ENCODE results near the gene CARS2.

Gene CARS2

GRCh38 chr13:110641055-110642015 lies 64.6 kb downstream of the CARS2 start:
- Histone ChIP-seq H3K27ac (ENCODE audit: low read length) (no peak overlapping the region), H3K36me3 (ENCODE audit: control insufficient read depth in 1 of 2, insufficient read depth in 2 of 2, low read length in 2 of 2) (peaks cover 42 to 74% of the 10 kb centered on the region in 2 donors), H3K9me3 (ENCODE audit: control insufficient read depth in 1 of 2, low read length in 2 of 2) (no peaks in the 10 kb centered on the region)

GRCh38 chr13:110640591-110641029 lies 65.3 kb downstream of the CARS2 start:
- Histone ChIP-seq H3K27ac (ENCODE audit: low read length) (no peak overlapping the region), H3K36me3 (ENCODE audit: control insufficient read depth in 1 of 2, insufficient read depth in 2 of 2, low read length in 2 of 2) (peaks cover 50 to 82% of the 10 kb centered on the region in 2 donors), H3K4me1 (ENCODE audit: control insufficient read depth in 1 of 2, insufficient read depth in 2 of 2, low read length in 2 of 2) (peaks cover 0 to 28% of the 10 kb centered on the region in 2 donors), H3K9me3 (ENCODE audit: control insufficient read depth in 1 of 2, low read length in 2 of 2) (no peaks in the 10 kb centered on the region), H3K27me3 (ENCODE audit: low read depth, low read length) (no peaks in the 10 kb centered on the region), H3K4me3 (ENCODE audit: low read depth in 1 of 2, low read length in 2 of 2) (no peak overlapping the region)

More at GRCh38 chr13:110641055-110642015, 64.6 kb downstream of the CARS2 start:
- H3K4me3 ChIP-seq (ENCODE audit: low read depth in 1 of 2, low read length in 2 of 2): no peak overlapping the region
- H3K27me3 ChIP-seq (ENCODE audit: low read depth, low read length): no peaks in the 10 kb centered on the region
- peaks cover 0 to 28% of the 10 kb centered on the region in 2 donors for H3K4me1 ChIP-seq (ENCODE audit: control insufficient read depth in 1 of 2, insufficient read depth in 2 of 2, low read length in 2 of 2)

- no peak overlapping the region for H3K27ac ChIP-seq (ENCODE audit: low read length)
- H3K4me3 ChIP-seq (ENCODE audit: low read depth in 1 of 2, low read length in 2 of 2): no peak overlapping the region
- no peaks in the 10 kb centered on the region for H3K27me3 ChIP-seq (ENCODE audit: low read depth, low read length)
- peaks cover 0 to 22% of the 10 kb centered on the region in 2 donors for H3K4me1 ChIP-seq (ENCODE audit: control insufficient read depth in 1 of 2, insufficient read depth in 2 of 2, low read length in 2 of 2)
- peaks cover 56 to 88% of the 10 kb centered on the region in 2 donors for H3K36me3 ChIP-seq (ENCODE audit: control insufficient read depth in 1 of 2, insufficient read depth in 2 of 2, low read length in 2 of 2)
- no peaks in the 10 kb centered on the region for H3K9me3 ChIP-seq (ENCODE audit: control insufficient read depth in 1 of 2, low read length in 2 of 2)
Observed at GRCh38 chr13:110639935-110640334, 66.0 kb downstream of the CARS2 start.

GRCh38 chr13:110638814-110639806 lies 66.8 kb downstream of the CARS2 start:
- Histone ChIP-seq H3K4me1 (ENCODE audit: control insufficient read depth in 1 of 2, insufficient read depth in 2 of 2, low read length in 2 of 2) (peaks cover 0 to 14% of the 10 kb centered on the region in 2 donors), H3K4me3 (ENCODE audit: low read depth in 1 of 2, low read length in 2 of 2) (no peak overlapping the region), H3K27ac (ENCODE audit: low read length) (no peak overlapping the region), H3K27me3 (ENCODE audit: low read depth, low read length) (no peaks in the 10 kb centered on the region), H3K36me3 (ENCODE audit: control insufficient read depth in 1 of 2, insufficient read depth in 2 of 2, low read length in 2 of 2) (peaks cover 65 to 92% of the 10 kb centered on the region in 2 donors), H3K9me3 (ENCODE audit: control insufficient read depth in 1 of 2, low read length in 2 of 2) (no peaks in the 10 kb centered on the region)

- Histone ChIP-seq H3K27ac (ENCODE audit: low read length) (no peak overlapping the region), H3K27me3 (ENCODE audit: low read depth, low read length) (no peaks in the 10 kb centered on the region), H3K9me3 (ENCODE audit: control insufficient read depth in 1 of 2, low read length in 2 of 2) (no peaks in the 10 kb centered on the region), H3K4me1 (ENCODE audit: control insufficient read depth in 1 of 2, insufficient read depth in 2 of 2, low read length in 2 of 2) (peaks cover 0 to 14% of the 10 kb centered on the region in 2 donors), H3K4me3 (ENCODE audit: low read depth in 1 of 2, low read length in 2 of 2) (no peak overlapping the region), H3K36me3 (ENCODE audit: control insufficient read depth in 1 of 2, insufficient read depth in 2 of 2, low read length in 2 of 2) (peaks cover 59 to 83% of the 10 kb centered on the region in 2 donors)
Observed at GRCh38 chr13:110638257-110638656, 67.7 kb downstream of the CARS2 start.

GRCh38 chr13:110637747-110638146 lies 68.2 kb downstream of the CARS2 start:
- H3K27ac ChIP-seq (ENCODE audit: low read length): no peak overlapping the region
- H3K27me3 ChIP-seq (ENCODE audit: low read depth, low read length): no peaks in the 10 kb centered on the region
- peaks cover 54 to 78% of the 10 kb centered on the region in 2 donors for H3K36me3 ChIP-seq (ENCODE audit: control insufficient read depth in 1 of 2, insufficient read depth in 2 of 2, low read length in 2 of 2)
- H3K4me3 ChIP-seq (ENCODE audit: low read depth in 1 of 2, low read length in 2 of 2): no peak overlapping the region
- no peaks in the 10 kb centered on the region for H3K9me3 ChIP-seq (ENCODE audit: control insufficient read depth in 1 of 2, low read length in 2 of 2)
- H3K4me1 ChIP-seq (ENCODE audit: control insufficient read depth in 1 of 2, insufficient read depth in 2 of 2, low read length in 2 of 2): peaks cover 0 to 14% of the 10 kb centered on the region in 2 donors

- Histone ChIP-seq H3K4me1 (ENCODE audit: control insufficient read depth in 1 of 2, insufficient read depth in 2 of 2, low read length in 2 of 2) (peaks cover 0 to 14% of the 10 kb centered on the region in 2 donors), H3K27me3 (ENCODE audit: low read depth, low read length) (no peaks in the 10 kb centered on the region), H3K27ac (ENCODE audit: low read length) (no peak overlapping the region), H3K4me3 (ENCODE audit: low read depth in 1 of 2, low read length in 2 of 2) (no peak overlapping the region), H3K36me3 (ENCODE audit: control insufficient read depth in 1 of 2, insufficient read depth in 2 of 2, low read length in 2 of 2) (peaks cover 54 to 73% of the 10 kb centered on the region in 2 donors), H3K9me3 (ENCODE audit: control insufficient read depth in 1 of 2, low read length in 2 of 2) (no peaks in the 10 kb centered on the region)
Observed at GRCh38 chr13:110637275-110637674, 68.6 kb downstream of the CARS2 start.

- Histone ChIP-seq H3K27ac (ENCODE audit: low read length) (no peak overlapping the region), H3K9me3 (ENCODE audit: control insufficient read depth in 1 of 2, low read length in 2 of 2) (no peaks in the 10 kb centered on the region), H3K4me1 (ENCODE audit: control insufficient read depth in 1 of 2, insufficient read depth in 2 of 2, low read length in 2 of 2) (peaks cover 0 to 14% of the 10 kb centered on the region in 2 donors), H3K36me3 (ENCODE audit: control insufficient read depth in 1 of 2, insufficient read depth in 2 of 2, low read length in 2 of 2) (peaks cover 54 to 70% of the 10 kb centered on the region in 2 donors), H3K4me3 (ENCODE audit: low read depth in 1 of 2, low read length in 2 of 2) (no peak overlapping the region), H3K27me3 (ENCODE audit: low read depth, low read length) (no peaks in the 10 kb centered on the region)
Observed at GRCh38 chr13:110636701-110637201, 69.2 kb downstream of the CARS2 start.

- Histone ChIP-seq H3K9me3 (ENCODE audit: control insufficient read depth in 1 of 2, low read length in 2 of 2) (no peaks in the 10 kb centered on the region), H3K4me3 (ENCODE audit: low read depth in 1 of 2, low read length in 2 of 2) (no peak overlapping the region), H3K4me1 (ENCODE audit: control insufficient read depth in 1 of 2, insufficient read depth in 2 of 2, low read length in 2 of 2) (peaks cover 0 to 16% of the 10 kb centered on the region in 2 donors), H3K27me3 (ENCODE audit: low read depth, low read length) (no peaks in the 10 kb centered on the region), H3K27ac (ENCODE audit: low read length) (no peak overlapping the region), H3K36me3 (ENCODE audit: control insufficient read depth in 1 of 2, insufficient read depth in 2 of 2, low read length in 2 of 2) (peaks cover 54 to 64% of the 10 kb centered on the region in 2 donors)
Observed at GRCh38 chr13:110636053-110636475, 69.9 kb downstream of the CARS2 start.

- no peak overlapping the region for H3K27ac ChIP-seq (ENCODE audit: low read length)
- H3K4me1 ChIP-seq (ENCODE audit: control insufficient read depth in 1 of 2, insufficient read depth in 2 of 2, low read length in 2 of 2): peaks cover 0 to 16% of the 10 kb centered on the region in 2 donors
- H3K9me3 ChIP-seq (ENCODE audit: control insufficient read depth in 1 of 2, low read length in 2 of 2): no peaks in the 10 kb centered on the region
- no peak overlapping the region for H3K4me3 ChIP-seq (ENCODE audit: low read depth in 1 of 2, low read length in 2 of 2)
- H3K27me3 ChIP-seq (ENCODE audit: low read depth, low read length): no peaks in the 10 kb centered on the region
- H3K36me3 ChIP-seq (ENCODE audit: control insufficient read depth in 1 of 2, insufficient read depth in 2 of 2, low read length in 2 of 2): peaks cover 54 to 59% of the 10 kb centered on the region in 2 donors
Observed at GRCh38 chr13:110635405-110636002, 70.4 kb downstream of the CARS2 start.
